Fibroblast of the conjunctiva (primary cell): Measurements from ENCODE around the gene FOXL3.

Experiments used
- DNase-seq: peaks from one replicate; pipeline ENCODE4 v3.0.0-alpha.2; 2010; ENCODE audit warnings: low read depth

FOXL3 gene

GRCh38 chr7:302054-302992 is 12.4 kb downstream of the FOXL3 start:
- DNase-seq, result no peak

GRCh38 chr7:303425-303824 is 13.5 kb downstream of the FOXL3 start:
- no peak for DNase-seq

- DNase-seq, result no peak
Measured at GRCh38 chr7:303884-304573, 14.1 kb downstream of the FOXL3 start.

GRCh38 chr7:304574-305409 is 14.8 kb downstream of the FOXL3 start:
- no peak for DNase-seq

- no peak for DNase-seq
Measured at GRCh38 chr7:305410-306151, 15.6 kb downstream of the FOXL3 start.

- no peak for DNase-seq
Measured at GRCh38 chr7:307970-308369, 18.0 kb downstream of the FOXL3 start.

GRCh38 chr7:309586-310228 is 19.7 kb downstream of the FOXL3 start:
- DNase-seq, result no peak

GRCh38 chr7:311131-311680 is 21.2 kb downstream of the FOXL3 start:
- DNase-seq, result no peak

- DNase-seq, result no peak
Measured at GRCh38 chr7:311796-312195, 21.8 kb downstream of the FOXL3 start.

GRCh38 chr7:312424-312823 is 22.5 kb downstream of the FOXL3 start:
- DNase-seq, result no peak

GRCh38 chr7:314853-315252 is 24.9 kb downstream of the FOXL3 start:
- no peak for DNase-seq

GRCh38 chr7:315516-316265 is 25.7 kb downstream of the FOXL3 start:
- DNase-seq, result no peak

- no peak for DNase-seq
Measured at GRCh38 chr7:317643-318405, 27.9 kb downstream of the FOXL3 start.

- DNase-seq, result no peak
Measured at GRCh38 chr7:318476-318875, 28.5 kb downstream of the FOXL3 start.

GRCh38 chr7:318878-319661 is 29.1 kb downstream of the FOXL3 start:
- DNase-seq, result no peak

GRCh38 chr7:320297-320696 is 30.3 kb downstream of the FOXL3 start:
- DNase-seq, result no peak

GRCh38 chr7:322111-322671 is 32.2 kb downstream of the FOXL3 start:
- DNase-seq, result no peak

GRCh38 chr7:322708-323111 is 32.7 kb downstream of the FOXL3 start:
- no peak for DNase-seq
